Fibroblast of villous mesenchyme (primary cell): Measurements from ENCODE around the gene WNK2. TPM values are rescaled to one million over a fixed set of nuclear protein-coding genes. Genes with fewer than 3 reads are reported as not detected.

Source experiments
- DNase-seq: peaks from one replicate; pipeline ENCODE4 v3.0.0-alpha.2; 2010; ENCODE audit warnings: low read depth
- H3K4me3 ChIP-seq: 2 replicates; pipeline ENCODE4 v1.5.1; 2011; ENCODE audit warnings: low read depth, mild to moderate bottlenecking, low read length
- total RNA-seq: library from RNA; depleted of rRNA; stranded (reverse); fragments of >200 nt; gene quantifications from 2 replicates; pipeline ENCODE4 v1.2.3, GENCODE V29; 2012
- TF ChIP-seq, protein P1 (sequence below): IDR thresholded peaks from 2 replicates; pipeline ENCODE4 v1.5.1; 2012; ENCODE audit warnings: low read depth, mild to moderate bottlenecking, low read length; ENCODE audit not compliant: insufficient read depth

The WNK2 gene
- total RNA-seq, 1 donor = not detected

DNA sequence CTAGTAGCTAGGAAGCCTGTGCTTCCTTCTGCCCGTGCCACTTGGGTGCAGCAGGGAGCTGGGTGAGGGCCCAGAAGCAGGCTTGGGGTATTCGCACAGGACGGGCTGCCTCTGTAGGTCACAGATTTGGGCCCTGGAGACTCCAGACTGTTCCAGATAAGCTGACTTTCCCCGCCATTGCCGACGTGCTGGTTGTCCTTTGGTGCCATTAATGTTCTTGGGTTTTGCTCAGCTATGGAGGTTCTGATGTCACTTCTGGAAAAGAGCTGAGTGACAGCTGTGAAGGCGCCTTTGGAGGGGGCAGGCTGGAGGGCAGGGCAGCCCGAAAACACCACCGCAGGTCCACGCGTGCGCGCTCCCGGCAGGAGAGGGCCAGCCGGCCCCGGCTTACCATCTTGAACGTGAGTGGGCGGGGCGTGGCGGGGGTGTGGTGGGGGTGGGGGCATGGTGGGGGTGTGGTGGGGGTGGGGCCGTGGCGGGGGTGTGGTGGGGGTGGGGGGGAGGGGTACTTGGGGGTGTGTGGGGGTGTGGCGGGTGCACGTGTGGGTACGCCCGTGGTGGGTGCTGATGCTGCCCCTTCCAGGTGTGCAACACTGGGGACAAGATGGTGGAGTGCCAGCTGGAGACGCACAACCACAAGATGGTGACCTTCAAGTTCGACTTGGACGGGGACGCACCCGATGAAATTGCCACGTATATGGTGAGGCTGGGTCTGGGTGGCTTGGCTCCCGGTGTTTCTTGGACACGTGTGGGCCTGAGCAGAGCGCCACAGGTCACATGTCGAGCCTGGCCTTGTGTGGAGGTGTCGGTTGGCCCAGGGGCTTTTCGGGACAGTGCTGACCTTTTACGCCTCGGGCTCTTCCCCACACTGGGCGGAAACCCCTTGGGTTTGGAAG lies 79.6 kb downstream of the WNK2 start:
- DNase-seq = no peak
- no peak overlapping the region for H3K4me3 ChIP-seq
- TF ChIP-seq, protein P1, sequence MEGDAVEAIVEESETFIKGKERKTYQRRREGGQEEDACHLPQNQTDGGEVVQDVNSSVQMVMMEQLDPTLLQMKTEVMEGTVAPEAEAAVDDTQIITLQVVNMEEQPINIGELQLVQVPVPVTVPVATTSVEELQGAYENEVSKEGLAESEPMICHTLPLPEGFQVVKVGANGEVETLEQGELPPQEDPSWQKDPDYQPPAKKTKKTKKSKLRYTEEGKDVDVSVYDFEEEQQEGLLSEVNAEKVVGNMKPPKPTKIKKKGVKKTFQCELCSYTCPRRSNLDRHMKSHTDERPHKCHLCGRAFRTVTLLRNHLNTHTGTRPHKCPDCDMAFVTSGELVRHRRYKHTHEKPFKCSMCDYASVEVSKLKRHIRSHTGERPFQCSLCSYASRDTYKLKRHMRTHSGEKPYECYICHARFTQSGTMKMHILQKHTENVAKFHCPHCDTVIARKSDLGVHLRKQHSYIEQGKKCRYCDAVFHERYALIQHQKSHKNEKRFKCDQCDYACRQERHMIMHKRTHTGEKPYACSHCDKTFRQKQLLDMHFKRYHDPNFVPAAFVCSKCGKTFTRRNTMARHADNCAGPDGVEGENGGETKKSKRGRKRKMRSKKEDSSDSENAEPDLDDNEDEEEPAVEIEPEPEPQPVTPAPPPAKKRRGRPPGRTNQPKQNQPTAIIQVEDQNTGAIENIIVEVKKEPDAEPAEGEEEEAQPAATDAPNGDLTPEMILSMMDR = no peak

DNA sequence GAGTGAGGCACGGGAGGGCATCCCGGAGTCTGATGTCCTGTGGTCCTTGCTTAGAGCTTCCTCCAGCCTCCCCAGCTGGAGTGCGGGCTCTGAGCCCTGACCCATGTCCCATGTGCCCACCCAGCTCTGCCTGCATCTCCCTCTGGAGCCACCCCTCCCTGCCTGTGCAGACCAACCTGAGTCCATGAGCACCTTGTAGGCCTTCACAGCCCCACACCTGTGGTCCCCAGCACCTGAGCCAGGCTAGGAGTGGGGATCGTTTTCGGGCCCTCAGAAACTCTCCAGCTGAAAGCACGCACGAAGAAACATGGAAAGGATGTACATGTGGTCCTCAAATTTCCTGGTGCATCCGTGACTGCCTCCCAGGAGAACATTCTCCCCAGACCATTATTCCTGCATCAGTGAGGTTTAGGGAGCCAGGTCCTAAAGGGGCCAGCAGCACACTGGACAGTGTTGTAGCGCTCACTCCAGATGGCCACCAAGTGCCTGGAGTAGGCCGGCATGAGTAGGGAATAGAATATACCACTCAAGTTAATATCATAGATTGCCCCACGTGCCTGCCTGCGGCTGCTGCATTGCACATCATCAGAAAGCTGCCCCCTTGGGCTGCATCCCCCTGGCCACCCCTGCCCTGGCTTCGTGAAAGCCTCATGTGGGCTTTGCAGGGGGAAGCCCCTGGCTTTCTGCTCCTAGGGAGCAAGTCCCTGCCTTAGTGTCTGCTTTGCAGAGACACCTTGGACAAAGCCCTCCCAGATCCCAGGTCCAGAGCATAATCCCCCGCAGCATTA lies 80.6 kb downstream of the WNK2 start:
- TF ChIP-seq, protein P1 = no peak
- no peak for DNase-seq
- no peak overlapping the region for H3K4me3 ChIP-seq

DNA sequence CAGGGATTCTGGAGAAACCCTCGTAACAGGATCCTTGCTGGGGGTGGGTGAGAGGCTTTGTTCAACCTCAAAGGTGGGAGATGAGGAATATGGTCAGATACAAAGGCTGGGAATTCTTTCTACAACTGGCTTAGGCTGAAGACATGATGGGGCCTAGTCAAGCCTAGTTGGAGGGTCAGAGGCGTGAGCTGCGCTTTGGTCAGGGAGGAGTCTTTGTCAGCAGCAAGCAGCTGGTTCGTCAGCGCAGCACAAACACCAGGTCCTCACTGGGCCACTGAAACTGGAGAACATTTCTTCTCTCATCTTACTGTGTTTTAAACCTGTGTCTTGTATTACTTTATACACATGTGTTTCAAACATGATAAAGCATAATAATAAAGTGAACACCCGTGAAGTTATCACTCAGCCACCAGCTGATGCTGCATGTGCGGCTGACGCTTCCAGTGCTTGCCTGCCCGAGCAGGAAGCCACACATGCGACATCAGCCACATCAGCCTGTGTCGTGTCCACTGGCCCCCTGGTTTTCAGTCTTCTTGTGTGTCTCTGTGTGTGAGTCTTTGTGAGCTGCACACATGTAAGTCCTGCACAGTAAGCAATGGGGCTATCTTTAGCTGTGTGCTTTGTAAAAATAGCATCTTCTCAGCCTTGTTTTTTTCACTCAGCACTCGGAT lies 81.5 kb downstream of the WNK2 start:
- no peak for DNase-seq
- TF ChIP-seq, protein P1 = no peak
- no peak overlapping the region for H3K4me3 ChIP-seq

DNA sequence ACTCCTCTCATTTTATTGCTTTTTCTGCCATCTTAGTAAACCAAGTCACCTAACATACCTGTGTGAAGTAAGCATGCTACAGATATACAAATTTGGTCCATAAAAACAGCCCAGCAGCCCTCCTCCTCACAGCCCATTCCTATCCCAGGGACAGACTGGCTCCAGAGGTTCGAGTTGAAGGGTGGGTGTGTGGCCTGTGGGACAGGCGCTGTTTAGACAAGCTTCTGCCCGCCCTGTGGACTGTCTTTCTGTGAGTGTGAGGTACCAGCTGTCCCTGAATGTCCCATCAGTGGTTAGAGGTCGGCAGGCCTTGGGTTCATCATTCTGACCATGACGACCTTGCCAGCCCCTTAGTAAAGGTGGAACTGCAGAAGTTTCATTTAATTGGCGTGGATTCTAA lies 82.0 kb downstream of the WNK2 start:
- H3K4me3 ChIP-seq = no peak overlapping the region
- TF ChIP-seq, protein P1 = no peak
- DNase-seq = no peak

DNA sequence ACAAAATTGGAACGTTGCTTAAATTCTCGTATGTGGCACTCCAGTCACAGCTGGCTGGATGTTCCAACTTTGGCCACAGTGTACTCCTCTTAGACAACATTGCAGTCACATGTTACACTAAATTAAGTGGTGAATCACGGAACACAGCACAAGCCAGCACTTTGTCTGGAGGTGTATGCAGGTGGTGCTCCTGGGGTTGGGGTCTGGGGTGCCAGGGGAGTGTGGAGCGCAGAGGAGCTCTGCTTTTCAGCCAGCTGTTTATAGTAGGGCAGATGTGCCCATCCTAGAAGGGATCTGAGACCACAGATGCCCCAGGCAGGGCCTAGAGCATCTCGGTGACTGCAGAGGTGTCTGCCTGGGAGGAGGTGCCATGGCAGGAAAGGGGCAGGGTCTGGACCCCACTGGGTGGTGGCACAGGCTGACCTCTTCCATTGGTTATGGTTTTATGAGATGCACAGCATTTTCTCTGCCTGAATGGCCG lies 82.6 kb downstream of the WNK2 start:
- TF ChIP-seq, protein P1 = no peak
- H3K4me3 ChIP-seq = no peak overlapping the region
- DNase-seq = no peak

DNA sequence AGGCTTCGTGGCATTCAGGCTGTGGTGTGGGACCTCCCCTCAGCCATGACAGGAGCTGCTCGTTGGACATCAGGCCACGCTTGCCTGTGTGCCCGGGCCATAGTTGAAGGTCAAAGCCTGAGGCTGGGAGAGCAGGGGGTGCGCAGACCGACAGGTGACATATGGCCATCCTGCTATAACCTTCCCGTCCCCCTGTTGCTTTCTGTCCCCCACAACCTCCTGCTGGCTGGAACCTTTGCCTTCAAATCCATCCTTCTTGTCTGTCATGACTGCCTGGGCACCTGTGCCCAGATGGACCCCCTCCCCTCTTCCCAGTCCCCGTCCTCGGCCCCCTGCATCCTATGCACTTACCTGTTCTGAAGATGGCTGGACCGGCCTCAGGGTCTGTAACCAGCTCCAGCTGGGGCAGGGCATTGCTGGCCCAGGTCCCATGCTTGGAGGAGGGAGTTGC lies 83.2 kb downstream of the WNK2 start:
- TF ChIP-seq, protein P1 = no peak
- no peak overlapping the region for H3K4me3 ChIP-seq
- DNase-seq = no peak
